ENCODE measurements around the gene RAB8B.

The RAB8B gene

DNA sequence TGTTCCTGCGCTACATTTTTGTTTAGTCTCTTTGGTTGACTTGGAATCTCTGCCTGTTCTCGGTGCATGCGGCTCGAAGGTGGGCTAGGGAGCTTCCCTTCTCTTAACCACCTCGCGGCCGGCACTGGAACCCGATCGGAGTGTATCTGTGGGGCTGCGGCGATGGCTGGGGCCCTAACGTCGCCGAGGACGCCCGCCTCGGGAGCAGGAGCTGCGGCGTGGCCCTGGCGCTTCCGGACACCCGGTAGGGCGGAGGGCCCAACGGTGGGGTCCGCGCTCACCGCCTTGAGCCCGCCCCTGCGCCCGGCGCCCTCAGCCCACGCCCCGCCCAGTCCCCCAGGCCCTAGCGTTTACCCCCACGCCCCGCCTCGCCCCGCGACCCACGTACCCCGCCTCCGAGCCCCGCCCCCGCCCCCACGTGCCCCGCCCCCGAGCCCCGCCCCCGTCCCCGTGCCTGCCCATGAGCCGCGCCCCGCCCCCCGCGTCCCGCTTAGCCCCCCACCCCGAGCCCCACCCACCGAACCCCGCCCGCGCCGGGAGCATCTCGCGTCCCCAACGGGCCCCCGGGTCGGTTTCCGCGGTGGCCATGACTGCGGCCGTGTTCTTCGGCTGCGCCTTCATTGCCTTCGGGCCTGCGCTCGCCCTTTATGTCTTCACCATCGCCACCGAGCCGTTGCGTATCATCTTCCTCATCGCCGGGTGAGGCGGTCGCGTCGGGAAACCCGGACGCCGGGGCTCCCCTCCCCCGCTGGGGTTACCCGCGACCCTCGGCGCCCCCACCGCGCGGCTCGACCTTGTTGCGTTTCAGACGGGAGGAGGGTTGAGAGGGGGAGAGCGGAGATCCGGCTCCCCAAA lies 87.9 kb downstream of the RAB8B start, which contains the start of gene APH1B:
APH1B (plus strand) TSS at position 568 of the 855 bp plus-strand sequence; CDS start at position 587, 19 bp downstream.
- Histone ChIP-seq H3K9ac (ENCODE audit: low read length) (peak within 1 kb of the TSS; percentile 86), H3K4me2 (ENCODE audit: low read depth, low read length, poor library complexity, severe bottlenecking) (peak within 1 kb of the TSS; percentile 89), H3K79me2 (ENCODE audit: insufficient read depth, low read length) (no peaks in the 10 kb centered on the region), H3K9me3 (ENCODE audit: insufficient read depth, low read length) (no peaks in the 10 kb centered on the region), H3K36me3 (ENCODE audit: low read length) (peaks cover 9% of the 10 kb centered on the region; the same call in 1 of the 2 replicates), H3K27ac (ENCODE audit: low read depth, low read length) (peak within 1 kb of the TSS; percentile 55), H3K4me3 (ENCODE audit: insufficient read depth, low read length, poor library complexity, severe bottlenecking) (peak within 1 kb of the TSS; percentile 94), H3K27me3 (ENCODE audit: low read length) (no peaks in the 10 kb centered on the region), H4K20me1 (ENCODE audit: low read depth, low read length) (no peaks in the 10 kb centered on the region), H3F3A (ENCODE audit: insufficient read depth) (peaks cover 33% of the 10 kb centered on the region), H3K9me2 (replicated peaks; ENCODE audit: insufficient read depth, low read length) (no peaks in the 10 kb centered on the region), H2AFZ (ENCODE audit: low read depth, low read length, severe bottlenecking) (peak within 1 kb of the TSS; percentile 100)
- no peak for TF ChIP-seq EZH2phosphoT487 (conservative IDR thresholded peaks at IDR 0.05; ENCODE audit: low read length)
- TF ChIP-seq, protein P1, sequence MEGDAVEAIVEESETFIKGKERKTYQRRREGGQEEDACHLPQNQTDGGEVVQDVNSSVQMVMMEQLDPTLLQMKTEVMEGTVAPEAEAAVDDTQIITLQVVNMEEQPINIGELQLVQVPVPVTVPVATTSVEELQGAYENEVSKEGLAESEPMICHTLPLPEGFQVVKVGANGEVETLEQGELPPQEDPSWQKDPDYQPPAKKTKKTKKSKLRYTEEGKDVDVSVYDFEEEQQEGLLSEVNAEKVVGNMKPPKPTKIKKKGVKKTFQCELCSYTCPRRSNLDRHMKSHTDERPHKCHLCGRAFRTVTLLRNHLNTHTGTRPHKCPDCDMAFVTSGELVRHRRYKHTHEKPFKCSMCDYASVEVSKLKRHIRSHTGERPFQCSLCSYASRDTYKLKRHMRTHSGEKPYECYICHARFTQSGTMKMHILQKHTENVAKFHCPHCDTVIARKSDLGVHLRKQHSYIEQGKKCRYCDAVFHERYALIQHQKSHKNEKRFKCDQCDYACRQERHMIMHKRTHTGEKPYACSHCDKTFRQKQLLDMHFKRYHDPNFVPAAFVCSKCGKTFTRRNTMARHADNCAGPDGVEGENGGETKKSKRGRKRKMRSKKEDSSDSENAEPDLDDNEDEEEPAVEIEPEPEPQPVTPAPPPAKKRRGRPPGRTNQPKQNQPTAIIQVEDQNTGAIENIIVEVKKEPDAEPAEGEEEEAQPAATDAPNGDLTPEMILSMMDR (IDR thresholded peaks at IDR 0.05; ENCODE audit: insufficient read depth, low read length, poor library complexity, severe bottlenecking), result no peak

DNA sequence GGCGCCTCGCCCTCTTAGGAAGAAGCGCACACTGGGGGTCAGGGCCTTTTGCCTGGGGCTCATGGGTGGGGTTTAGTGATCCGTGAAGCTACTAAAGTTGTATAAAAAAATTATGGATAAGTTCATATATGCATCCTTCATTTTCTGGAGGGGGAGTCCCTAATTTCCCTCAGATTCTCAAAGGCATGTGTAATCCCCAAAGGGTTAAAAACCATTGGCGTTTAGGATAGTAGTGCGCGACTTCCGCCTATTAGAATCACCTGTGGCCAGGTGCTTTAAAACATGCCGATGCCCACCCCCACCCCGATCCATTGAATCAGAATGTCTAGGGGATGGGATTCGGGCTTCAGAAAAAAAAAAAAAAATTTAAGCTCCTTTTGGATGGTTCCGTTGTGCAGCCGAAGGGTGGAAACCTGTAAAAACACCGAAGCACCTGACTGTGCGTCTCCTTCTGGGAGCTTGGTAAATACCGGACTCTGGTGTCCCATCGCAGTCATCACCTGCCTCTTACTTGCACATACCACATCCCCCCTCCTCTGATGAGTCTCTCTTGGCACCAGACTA lies 88.6 kb downstream of the RAB8B start:
- no peaks in the 10 kb centered on the region for H3K9me2 ChIP-seq (replicated peaks; ENCODE audit: insufficient read depth, low read length)
- H3K4me3 ChIP-seq (ENCODE audit: insufficient read depth, low read length, poor library complexity, severe bottlenecking), result peak overlapping the region; percentile 94
- peak overlapping the region; percentile 55 for H3K27ac ChIP-seq (ENCODE audit: low read depth, low read length)
- peak overlapping the region; percentile 86 for H3K9ac ChIP-seq (ENCODE audit: low read length)
- no peak for TF ChIP-seq EZH2phosphoT487 (conservative IDR thresholded peaks at IDR 0.05; ENCODE audit: low read length)
- TF ChIP-seq, protein P1 (IDR thresholded peaks at IDR 0.05; ENCODE audit: insufficient read depth, low read length, poor library complexity, severe bottlenecking), result no peak
- peaks cover 11% of the 10 kb centered on the region; the same call in 1 of the 2 replicates for H3K36me3 ChIP-seq (ENCODE audit: low read length)
- H3K79me2 ChIP-seq (ENCODE audit: insufficient read depth, low read length), result no peaks in the 10 kb centered on the region
- H4K20me1 ChIP-seq (ENCODE audit: low read depth, low read length), result no peaks in the 10 kb centered on the region
- no peaks in the 10 kb centered on the region for H3K9me3 ChIP-seq (ENCODE audit: insufficient read depth, low read length)
- H3K27me3 ChIP-seq (ENCODE audit: low read length), result no peaks in the 10 kb centered on the region
- peaks cover 39% of the 10 kb centered on the region for H3F3A ChIP-seq (ENCODE audit: insufficient read depth)
- peak overlapping the region; percentile 100 for H2AFZ ChIP-seq (ENCODE audit: low read depth, low read length, severe bottlenecking)
- peak overlapping the region; percentile 75 for H3K4me2 ChIP-seq (ENCODE audit: low read depth, low read length, poor library complexity, severe bottlenecking)

- TF ChIP-seq EZH2phosphoT487 (conservative IDR thresholded peaks at IDR 0.05; ENCODE audit: low read length), result no peak
- TF ChIP-seq, protein P1 (IDR thresholded peaks at IDR 0.05; ENCODE audit: insufficient read depth, low read length, poor library complexity, severe bottlenecking), result no peak
- no peaks in the 10 kb centered on the region for H3K9me2 ChIP-seq (replicated peaks; ENCODE audit: insufficient read depth, low read length)
- no peak overlapping the region for H3K27ac ChIP-seq (ENCODE audit: low read depth, low read length)
- H2AFZ ChIP-seq (ENCODE audit: low read depth, low read length, severe bottlenecking), result no peak overlapping the region
- no peaks in the 10 kb centered on the region for H3K79me2 ChIP-seq (ENCODE audit: insufficient read depth, low read length)
- no peaks in the 10 kb centered on the region for H3K9me3 ChIP-seq (ENCODE audit: insufficient read depth, low read length)
- H3F3A ChIP-seq (ENCODE audit: insufficient read depth), result peaks cover 24% of the 10 kb centered on the region
- H3K4me3 ChIP-seq (ENCODE audit: insufficient read depth, low read length, poor library complexity, severe bottlenecking), result no peak overlapping the region
- no peaks in the 10 kb centered on the region for H4K20me1 ChIP-seq (ENCODE audit: low read depth, low read length)
- H3K4me2 ChIP-seq (ENCODE audit: low read depth, low read length, poor library complexity, severe bottlenecking), result no peak overlapping the region
- H3K9ac ChIP-seq (ENCODE audit: low read length), result no peak overlapping the region
- no peaks in the 10 kb centered on the region for H3K27me3 ChIP-seq (ENCODE audit: low read length)
- peaks cover 11% of the 10 kb centered on the region; the same call in 1 of the 2 replicates for H3K36me3 ChIP-seq (ENCODE audit: low read length)
These were observed 93.7 kb downstream of the RAB8B start for GRCh38 chr15:63283126-63283525.
